Measurements from ENCODE around the gene SEMA6B. TPM values are rescaled to one million over a fixed set of nuclear protein-coding genes. Genes with fewer than 3 reads are reported as not detected.

Gene SEMA6B
- total and polyA plus RNA-seq, 2 experiments from 2014 or later, result 0.50 to 3.2 TPM

GRCh38 chr19:4538601-4538954 is 20.9 kb downstream of the SEMA6B start:
- no peak for DNase-seq (ENCODE audit: low spot score)
- Histone ChIP-seq H3K27me3 (no peaks in the 10 kb centered on the region), H3K9me3 (ENCODE audit: low read depth) (no peaks in the 10 kb centered on the region), H3K4me3 (no peak overlapping the region), H2AFZ (no peak overlapping the region), H3K79me2 (no peaks in the 10 kb centered on the region), H3K4me2 (no peak overlapping the region), H3K9me2 (replicated peaks; ENCODE audit: insufficient read depth) (no peaks in the 10 kb centered on the region), H3K36me3 (replicated peaks; ENCODE audit: insufficient read depth, low read depth) (no peaks in the 10 kb centered on the region), H4K20me1 (ENCODE audit: insufficient read depth, poor library complexity, severe bottlenecking) (no peaks in the 10 kb centered on the region), H3K27ac (no peak overlapping the region), H3K4me1 (ENCODE audit: insufficient read depth) (no peaks in the 10 kb centered on the region)
- 95% methylated on average over 13 of the region's 13 CpGs for WGBS (ENCODE audit: low lambda C conversion rate, missing lambda C conversion rate)
- TF ChIP-seq EZH2phosphoT487 (IDR thresholded peaks at IDR 0.05; ENCODE audit: low read depth, severe bottlenecking, unreplicated experiment) (no peak), CTCF (IDR thresholded peaks at IDR 0.05; ENCODE audit: poor library complexity) (no peak), EZH2 (IDR thresholded peaks at IDR 0.05; ENCODE audit: borderline replicate concordance) (no peak)

- Histone ChIP-seq H4K20me1 (ENCODE audit: insufficient read depth, poor library complexity, severe bottlenecking) (no peaks in the 10 kb centered on the region), H3K27ac (no peak overlapping the region), H3K4me3 (no peak overlapping the region), H3K27me3 (no peaks in the 10 kb centered on the region), H3K36me3 (replicated peaks; ENCODE audit: insufficient read depth, low read depth) (no peaks in the 10 kb centered on the region), H3K4me2 (no peak overlapping the region), H2AFZ (no peak overlapping the region), H3K79me2 (no peaks in the 10 kb centered on the region), H3K4me1 (ENCODE audit: insufficient read depth) (no peaks in the 10 kb centered on the region), H3K9me2 (replicated peaks; ENCODE audit: insufficient read depth) (no peaks in the 10 kb centered on the region), H3K9me3 (ENCODE audit: low read depth) (no peaks in the 10 kb centered on the region)
- 84% methylated on average over 27 of the region's 27 CpGs for WGBS (ENCODE audit: low lambda C conversion rate, missing lambda C conversion rate)
- no peak for TF ChIP-seq CTCF (IDR thresholded peaks at IDR 0.05; ENCODE audit: poor library complexity)
- TF ChIP-seq EZH2 (IDR thresholded peaks at IDR 0.05; ENCODE audit: borderline replicate concordance), result no peak
- TF ChIP-seq EZH2phosphoT487 (IDR thresholded peaks at IDR 0.05; ENCODE audit: low read depth, severe bottlenecking, unreplicated experiment), result no peak
- DNase-seq (ENCODE audit: low spot score), result peak; percentile 2
Measured at GRCh38 chr19:4537953-4538600, 21.4 kb downstream of the SEMA6B start.

GRCh38 chr19:4536798-4537197 is 22.7 kb downstream of the SEMA6B start:
- no peak for DNase-seq (ENCODE audit: low spot score)
- Histone ChIP-seq H3K4me2 (no peak overlapping the region), H3K9me2 (replicated peaks; ENCODE audit: insufficient read depth) (no peaks in the 10 kb centered on the region), H3K4me3 (no peak overlapping the region), H3K36me3 (replicated peaks; ENCODE audit: insufficient read depth, low read depth) (no peaks in the 10 kb centered on the region), H4K20me1 (ENCODE audit: insufficient read depth, poor library complexity, severe bottlenecking) (no peaks in the 10 kb centered on the region), H2AFZ (no peak overlapping the region), H3K27ac (no peak overlapping the region), H3K27me3 (no peaks in the 10 kb centered on the region), H3K79me2 (no peaks in the 10 kb centered on the region), H3K9me3 (ENCODE audit: low read depth) (no peaks in the 10 kb centered on the region), H3K4me1 (ENCODE audit: insufficient read depth) (no peaks in the 10 kb centered on the region)
- 74% methylated on average over 5 of the region's 5 CpGs for WGBS (ENCODE audit: low lambda C conversion rate, missing lambda C conversion rate)
- TF ChIP-seq CTCF (IDR thresholded peaks at IDR 0.05; ENCODE audit: poor library complexity), result no peak
- TF ChIP-seq EZH2 (IDR thresholded peaks at IDR 0.05; ENCODE audit: borderline replicate concordance), result no peak

Measured in hepatocyte (in vitro differentiated cells).